GM19023 (cell line): Measurements from ENCODE around the gene OR2D3.
"Not testable (repeated sequence)": the region's sequence is repeated elsewhere in the genome, so short reads cannot be mapped to it uniquely, and the experiment has no call there.

Experiments
- ATAC-seq: cut with Tn5 transposase; IDR thresholded peaks from one replicate; pipeline ENCODE4 v1.9.1; 2021; ENCODE audit warnings: mild to moderate bottlenecking, moderate library complexity; ENCODE audit not compliant: unreplicated experiment

OR2D3 gene

DNA sequence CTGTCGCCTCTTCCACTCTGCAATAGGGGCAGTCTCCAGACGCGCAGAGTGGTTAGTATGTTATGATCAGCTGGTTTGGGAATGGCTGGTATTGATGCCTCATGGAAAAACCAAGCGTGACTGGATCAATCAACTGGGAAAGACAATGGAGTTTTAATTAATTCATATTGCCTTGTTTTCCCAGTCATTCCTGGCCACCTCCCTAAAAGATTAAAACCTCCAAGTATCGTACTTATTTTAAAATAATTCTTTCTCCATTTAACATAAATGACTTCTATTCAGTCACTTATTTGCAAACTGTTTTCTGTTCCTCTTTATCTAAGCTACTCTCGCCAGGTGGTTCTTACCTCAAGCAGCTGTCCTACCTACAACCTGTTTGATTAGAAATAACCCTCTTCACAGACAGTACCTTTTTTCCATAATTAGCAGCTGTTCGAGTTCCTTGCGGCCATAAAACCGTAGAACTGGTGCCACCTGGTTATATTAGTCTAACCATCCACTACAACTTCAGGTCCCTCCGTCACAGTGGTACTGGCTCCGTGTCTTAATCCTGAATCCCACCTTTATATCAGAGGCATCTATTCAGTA is 6.3 kb downstream of the OR2D3 start:
- peak; percentile 60 for ATAC-seq

DNA sequence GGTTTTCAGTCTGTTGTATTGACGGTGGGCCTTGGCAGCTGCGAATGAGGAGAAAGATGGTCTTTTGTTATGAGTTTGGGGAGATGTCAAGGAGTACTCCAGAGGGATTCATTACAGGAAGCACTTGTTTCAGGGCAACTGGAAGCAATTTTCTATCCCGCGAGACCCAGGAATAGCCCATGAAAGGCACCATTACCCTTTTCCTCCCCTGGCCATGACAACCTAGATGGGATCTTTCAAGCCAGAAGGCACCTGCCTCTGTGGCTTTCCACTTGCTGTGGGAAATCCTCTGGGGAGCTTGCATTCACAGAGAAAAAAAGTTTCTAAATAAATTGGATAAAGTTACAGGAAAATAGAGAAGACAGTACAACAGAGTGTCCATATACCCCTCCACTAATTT is 8.1 kb downstream of the OR2D3 start:
- ATAC-seq, result no peak

DNA sequence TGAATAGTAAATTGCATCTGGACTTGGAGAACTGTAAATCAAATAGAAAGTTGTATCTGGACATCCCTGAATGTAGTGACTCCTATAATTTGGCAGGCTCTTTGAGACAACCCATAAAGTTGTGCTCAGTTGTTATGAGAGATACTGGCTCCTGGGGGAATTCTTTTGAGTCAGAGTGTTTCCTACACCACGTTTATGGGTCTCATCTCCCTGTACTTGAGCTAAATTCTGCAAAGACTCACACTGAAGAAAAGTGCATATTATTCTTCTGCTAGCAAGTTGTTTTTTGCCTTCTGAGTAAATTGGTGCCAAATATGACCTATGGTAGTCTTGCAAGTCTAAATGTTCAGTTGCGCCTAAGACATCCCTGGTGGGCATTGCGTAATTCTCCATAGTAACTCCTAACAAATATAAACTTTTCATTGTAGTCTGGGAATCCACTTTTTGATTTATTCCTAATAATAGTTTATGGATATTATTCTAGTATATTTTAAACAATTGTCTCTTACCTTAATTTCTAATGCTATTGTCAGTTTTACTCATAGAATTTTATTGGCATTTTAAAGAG is 10.4 kb downstream of the OR2D3 start:
- no peak for ATAC-seq

DNA sequence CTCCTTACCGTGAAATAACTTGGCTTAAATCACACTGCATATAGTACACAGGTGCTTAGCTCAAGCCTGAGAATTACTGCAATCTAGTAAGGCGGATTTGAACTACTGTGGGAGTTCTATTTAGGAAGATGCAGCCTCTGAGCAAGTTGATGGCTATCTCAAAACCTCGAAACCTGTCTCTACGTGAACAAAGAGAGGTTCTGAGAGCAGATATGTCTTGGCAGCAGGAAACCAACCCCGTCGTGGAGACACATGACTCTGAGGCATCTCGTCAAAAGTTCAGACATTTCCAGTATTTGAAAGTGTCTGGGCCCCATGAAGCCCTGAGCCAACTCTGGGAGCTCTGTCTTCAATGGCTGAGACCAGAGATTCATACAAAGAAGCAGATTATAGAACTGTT is 11.3 kb downstream of the OR2D3 start:
- no peak for ATAC-seq

DNA sequence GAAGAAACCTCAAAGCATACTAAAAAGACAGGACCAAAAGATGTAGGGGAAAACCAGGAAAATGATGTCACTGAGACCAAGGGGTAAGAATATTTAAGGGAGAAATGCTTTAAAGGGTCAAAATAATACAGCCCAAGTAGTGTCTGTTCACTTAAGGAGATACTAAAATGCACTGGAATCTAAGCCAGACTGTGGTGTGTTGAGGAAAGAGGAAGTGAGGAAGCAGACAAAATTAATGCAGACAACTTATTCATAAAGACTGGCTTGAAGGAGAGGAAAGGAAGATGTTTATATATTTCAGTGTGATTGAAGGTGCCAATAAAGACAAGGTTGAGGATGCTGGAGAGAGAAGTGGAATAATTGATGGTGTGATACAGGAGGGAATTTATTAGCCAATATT is 21.2 kb downstream of the OR2D3 start:
- ATAC-seq, result no peak

DNA sequence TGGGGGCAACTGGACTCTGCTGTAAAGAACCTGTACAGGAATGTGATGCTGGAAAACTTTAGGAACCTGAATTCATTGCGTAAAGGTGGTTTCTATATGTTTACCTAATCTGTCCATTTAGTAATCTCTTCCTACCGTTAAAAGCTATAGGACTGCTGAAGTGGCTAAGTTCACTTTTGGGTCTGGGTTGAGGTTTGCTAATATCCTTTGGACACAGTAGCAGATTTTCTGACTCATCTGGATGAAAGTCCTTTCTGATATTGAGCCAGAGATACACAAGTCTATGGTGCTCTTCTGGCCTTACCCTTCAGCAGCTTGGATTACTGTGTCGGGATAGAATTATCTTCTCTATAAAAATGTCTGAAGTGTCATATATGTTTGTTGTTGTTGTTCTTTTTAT is 22.3 kb downstream of the OR2D3 start:
- ATAC-seq, result no peak

DNA sequence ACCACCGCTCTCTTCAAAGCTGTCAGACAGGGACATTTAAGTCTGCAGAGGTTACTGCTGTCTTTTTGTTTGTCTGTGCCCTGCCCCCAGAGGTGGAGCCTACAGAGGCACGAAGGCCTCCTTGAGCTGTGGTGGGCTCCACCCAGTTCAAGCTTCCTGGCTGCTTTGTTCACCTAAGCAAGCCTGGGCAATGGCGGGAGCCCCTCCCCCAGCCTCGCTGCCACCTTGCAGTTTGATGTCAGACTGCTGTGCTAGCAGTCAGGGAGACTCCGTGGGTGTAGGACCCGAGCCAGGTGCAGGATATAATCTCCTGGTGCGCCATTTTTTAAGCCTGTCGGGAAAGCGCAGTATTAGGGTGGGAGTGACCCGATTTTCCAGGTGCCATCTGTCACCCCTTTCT is 33.4 kb downstream of the OR2D3 start:
- ATAC-seq, result not testable (repeated sequence)

DNA sequence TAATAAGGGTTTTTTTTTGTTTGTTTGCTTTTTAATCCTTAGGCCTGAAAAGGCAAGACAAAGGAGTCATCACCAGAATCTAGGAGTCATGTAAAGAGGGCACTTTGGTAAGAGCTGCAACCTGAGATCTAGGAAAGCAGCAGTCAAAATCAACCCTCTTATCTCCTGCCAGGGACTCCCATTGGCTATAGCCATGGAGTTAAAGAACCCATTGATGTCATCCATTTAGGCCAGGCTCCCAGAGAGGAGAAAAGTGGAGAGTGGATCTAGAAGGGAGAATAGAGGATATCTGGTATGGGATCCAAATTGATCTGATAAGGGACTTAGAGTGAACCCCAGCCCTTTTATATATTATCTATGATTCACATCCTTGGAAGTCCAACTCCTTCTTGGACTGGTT is 41.3 kb downstream of the OR2D3 start:
- ATAC-seq, result no peak

DNA sequence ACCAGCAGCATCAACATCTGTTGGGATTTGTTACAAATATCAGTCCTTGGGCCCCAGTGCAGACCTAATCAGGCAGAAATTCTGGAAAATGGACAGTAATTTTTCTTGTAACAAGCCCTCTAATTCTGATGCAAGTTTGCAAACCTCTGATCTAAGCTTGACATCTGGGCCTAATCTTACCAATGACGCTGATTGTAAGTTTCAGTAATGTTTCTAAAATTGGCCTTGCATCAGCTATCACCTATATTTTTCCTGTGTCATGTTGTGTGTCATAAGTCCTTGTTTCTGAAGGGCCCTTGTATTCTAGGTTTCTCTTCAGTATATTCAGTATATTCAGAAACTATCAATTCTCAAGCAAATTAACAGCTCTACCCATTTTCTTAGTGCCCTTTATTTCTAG is 41.9 kb downstream of the OR2D3 start:
- no peak for ATAC-seq

DNA sequence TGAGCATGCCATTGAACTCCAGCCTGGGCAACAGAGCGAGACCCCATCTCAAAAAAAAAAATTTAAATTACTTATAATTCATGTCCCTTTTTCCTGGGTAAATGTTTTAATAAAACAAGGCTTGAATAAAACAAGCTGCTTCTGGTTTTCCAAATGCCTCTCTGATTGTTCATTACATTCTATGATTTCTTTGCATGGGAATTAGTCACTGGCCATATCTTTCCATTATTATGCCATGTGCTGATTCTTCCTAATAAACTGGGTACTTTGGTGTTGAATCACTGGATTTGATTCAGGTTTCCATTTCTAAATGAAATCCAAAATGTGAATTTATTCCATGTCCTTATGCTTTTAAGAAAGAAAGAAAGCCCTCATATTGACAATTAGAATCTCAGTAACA is 48.0 kb downstream of the OR2D3 start:
- no peak for ATAC-seq

DNA sequence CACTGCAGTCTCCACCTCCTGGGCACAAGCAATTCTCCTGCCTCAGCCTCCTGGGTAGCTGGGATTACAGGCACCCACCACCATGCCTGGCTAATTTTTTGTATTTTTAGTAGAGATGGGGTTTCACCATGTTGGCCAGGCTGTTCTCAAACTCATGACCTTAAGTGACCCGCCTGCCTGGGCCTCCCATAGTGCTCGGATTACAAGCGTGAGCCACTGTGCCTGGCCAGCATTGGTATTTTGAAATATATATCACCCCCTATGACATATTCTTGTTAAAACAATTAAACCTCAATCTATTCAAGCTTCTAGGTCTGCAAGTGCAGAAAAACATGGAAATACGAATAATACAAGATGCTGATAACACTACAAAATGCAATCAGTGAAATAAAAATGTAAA is 49.1 kb downstream of the OR2D3 start:
- not testable (repeated sequence) for ATAC-seq
